Panc1 (cell line): ENCODE data around the gene STARD8. TPM values are rescaled to one million over a fixed set of nuclear protein-coding genes. Genes with fewer than 3 reads are reported as not detected.

Experiments used
- ATAC-seq: fragments of 200-7000 bp; cut with Tn5 transposase; 2 replicates; pipeline ENCODE4 v1.9.1; 2020; ENCODE audit warnings: mild to moderate bottlenecking, moderate library complexity
- BruUV-seq: library from RNA; stranded (reverse); fragments of 400-500 nt; replicated peaks from 2 replicates; lab custom pipeline; 2021; lab: Mats Ljungman, UMichigan
- CTCF ChIA-PET: fragments of 300-600 bp; sonication (Branson Sonifier 250); formaldehyde crosslinking; loops from one replicate; lab custom pipeline; 2022; ENCODE audit warnings: antibody characterized with exemption; lab: Charles Lee
- POLR2A ChIA-PET: fragments of 300-600 bp; sonication (Branson Sonifier 250); formaldehyde crosslinking; loops from one replicate; lab custom pipeline; 2022; ENCODE audit warnings: antibody characterized with exemption; lab: Charles Lee
- DNase-seq: peaks from one replicate; pipeline ENCODE4 v3.0.0-alpha.2; 2010; ENCODE audit warnings: low read depth, low spot score
- H3K27ac ChIP-seq: 2 replicates; pipeline ENCODE4 v1.5.1; 2011; ENCODE audit warnings: mild to moderate bottlenecking, low read length, inconsistent platforms
- H3K27me3 ChIP-seq: fragments of 200-500 bp; sonication (Bioruptor generic); 2 replicates; pipeline ENCODE4 v1.6.0; 2014; ENCODE audit warnings: low read length, inconsistent platforms; ENCODE audit not compliant: control insufficient read depth, insufficient read depth
- H3K36me3 ChIP-seq: fragments of 200-500 bp; sonication (Bioruptor generic); 2 replicates; pipeline ENCODE4 v1.5.1; 2014; ENCODE audit warnings: inconsistent platforms, mild to moderate bottlenecking, low read length, moderate library complexity; ENCODE audit not compliant: control insufficient read depth, insufficient read depth
- H3K4me1 ChIP-seq: 2 replicates; pipeline ENCODE4 v1.5.1; 2011; ENCODE audit warnings: inconsistent platforms, mild to moderate bottlenecking, low read length, moderate library complexity; ENCODE audit not compliant: control insufficient read depth, insufficient read depth
- H3K4me3 ChIP-seq, 2 experiments: 2 replicates each; pipeline ENCODE4 v1.5.1; 2011 to 2012; ENCODE audit warnings: low read depth in 2 of 2, low read length in 2 of 2, mild to moderate bottlenecking in 2 of 2, inconsistent platforms in 1 of 2, moderate library complexity in 1 of 2
- H3K9me3 ChIP-seq: fragments of 200-500 bp; sonication (Bioruptor generic); 2 replicates; pipeline ENCODE4 v1.5.1; 2014; ENCODE audit warnings: low read depth, mild to moderate bottlenecking, inconsistent platforms, low read length, moderate library complexity; ENCODE audit not compliant: control insufficient read depth, insufficient read depth
- POLR2AphosphoS5 ChIP-seq: IDR thresholded peaks from 2 replicates; pipeline ENCODE4 v1.6.1; 2012; ENCODE audit warnings: mild to moderate bottlenecking, low read depth, low read length, moderate library complexity
- SIN3A ChIP-seq: IDR thresholded peaks from 2 replicates; pipeline ENCODE4 v1.6.1; 2012; ENCODE audit warnings: low read depth, mild to moderate bottlenecking, low read length, moderate library complexity, borderline replicate concordance; ENCODE audit not compliant: insufficient read depth
- TCF7L2 ChIP-seq: IDR thresholded peaks from 2 replicates; pipeline ENCODE4 v1.6.1; 2011; ENCODE audit warnings: mild to moderate bottlenecking, low read depth, low read length, inconsistent platforms
- in situ Hi-C: cut with HindIII; loops from 2 replicates; pipeline ENCODE4 v1.10.0; 2016; ENCODE audit warnings: low sequenced_read_pairs, low pct_unique_long_range_greater_than_20kb
- intact Hi-C: fragments of 100-400 bp; cut with micrococcal nuclease; formaldehyde crosslinking; loops from one replicate; pipeline ENCODE4 v1.10.0; 2022; ENCODE audit not compliant: unreplicated experiment
- total RNA-seq: library from RNA; stranded (reverse); gene quantifications from one replicate; pipeline ENCODE4 v1.2.1, GENCODE V29; 2021; ENCODE audit not compliant: unreplicated experiment
- TF ChIP-seq, protein P1 (sequence below), 2 experiments: IDR thresholded peaks; 2 replicates each; pipeline ENCODE4 v1.6.1; 2011 to 2012; ENCODE audit warnings: low read depth in 2 of 2, control low read depth in 1 of 2, low read length in 1 of 2, mild to moderate bottlenecking in 1 of 2, moderate library complexity in 1 of 2; ENCODE audit not compliant: insufficient read depth in 1 of 2
- TF ChIP-seq, protein P2 (sequence below): fragments of 450-650 bp; IDR thresholded peaks from 2 replicates; pipeline ENCODE4 v1.5.1; 2017; ENCODE audit warnings: mild to moderate bottlenecking

The STARD8 gene
- total RNA-seq, 1 experiment from 2014 or later: 4.6 TPM

DNA sequence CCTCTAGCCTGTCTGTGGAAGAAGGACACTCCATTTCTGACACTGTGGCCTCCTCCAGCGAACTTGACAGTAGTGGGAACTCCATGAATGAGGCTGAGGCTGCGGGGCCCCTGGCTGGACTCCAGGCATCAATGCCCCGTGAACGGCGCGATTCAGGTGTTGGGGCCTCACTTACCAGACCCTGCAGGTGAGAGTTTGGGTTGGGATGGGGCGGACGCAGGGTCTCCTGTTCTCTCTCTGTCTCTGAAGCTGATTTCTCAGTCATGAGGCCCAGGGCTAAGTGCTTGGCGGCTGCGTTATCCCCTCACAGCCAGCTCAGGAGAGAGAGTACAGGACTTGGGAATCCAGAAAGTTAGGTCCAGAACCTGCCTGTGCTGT is 71.0 kb downstream of the STARD8 start:
- POLR2A ChIA-PET: no interaction called here
- no peak for ATAC-seq
- intact Hi-C loops: no loop called here

DNA sequence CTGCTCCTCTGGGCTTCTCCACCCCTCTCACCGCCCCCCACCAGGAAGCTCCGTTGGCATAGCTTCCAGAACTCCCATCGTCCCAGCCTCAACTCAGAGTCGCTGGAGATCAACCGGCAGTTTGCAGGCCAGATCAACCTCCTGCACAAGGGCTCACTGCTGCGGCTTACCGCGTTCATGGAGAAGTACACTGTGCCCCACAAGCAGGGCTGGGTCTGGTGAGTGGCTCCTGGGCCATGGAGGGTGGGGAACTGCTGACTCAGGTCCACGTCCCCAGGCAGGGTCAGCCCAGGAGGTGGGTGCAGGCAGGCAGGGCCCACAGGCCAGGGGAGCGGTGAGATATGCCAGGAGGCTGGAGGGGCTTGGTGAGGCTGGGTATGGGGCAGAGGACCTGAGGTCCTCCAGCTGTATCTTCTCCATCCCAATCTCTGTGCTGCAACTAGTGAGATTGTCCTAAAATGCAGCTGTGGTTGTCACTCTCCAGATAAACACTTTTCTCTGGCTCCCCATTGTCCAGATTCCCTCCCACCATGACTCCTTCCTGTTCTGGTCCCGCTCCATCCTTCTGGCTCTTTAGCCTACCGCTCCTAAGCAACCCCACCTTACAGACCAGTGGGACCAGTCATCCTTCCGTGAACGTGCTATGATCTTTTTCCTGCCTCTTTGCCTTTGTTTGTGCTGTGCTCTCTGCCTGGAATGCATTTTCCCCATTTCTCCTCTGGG is 71.9 kb downstream of the STARD8 start:
- no peak for TF ChIP-seq SIN3A
- TF ChIP-seq, protein P1, sequence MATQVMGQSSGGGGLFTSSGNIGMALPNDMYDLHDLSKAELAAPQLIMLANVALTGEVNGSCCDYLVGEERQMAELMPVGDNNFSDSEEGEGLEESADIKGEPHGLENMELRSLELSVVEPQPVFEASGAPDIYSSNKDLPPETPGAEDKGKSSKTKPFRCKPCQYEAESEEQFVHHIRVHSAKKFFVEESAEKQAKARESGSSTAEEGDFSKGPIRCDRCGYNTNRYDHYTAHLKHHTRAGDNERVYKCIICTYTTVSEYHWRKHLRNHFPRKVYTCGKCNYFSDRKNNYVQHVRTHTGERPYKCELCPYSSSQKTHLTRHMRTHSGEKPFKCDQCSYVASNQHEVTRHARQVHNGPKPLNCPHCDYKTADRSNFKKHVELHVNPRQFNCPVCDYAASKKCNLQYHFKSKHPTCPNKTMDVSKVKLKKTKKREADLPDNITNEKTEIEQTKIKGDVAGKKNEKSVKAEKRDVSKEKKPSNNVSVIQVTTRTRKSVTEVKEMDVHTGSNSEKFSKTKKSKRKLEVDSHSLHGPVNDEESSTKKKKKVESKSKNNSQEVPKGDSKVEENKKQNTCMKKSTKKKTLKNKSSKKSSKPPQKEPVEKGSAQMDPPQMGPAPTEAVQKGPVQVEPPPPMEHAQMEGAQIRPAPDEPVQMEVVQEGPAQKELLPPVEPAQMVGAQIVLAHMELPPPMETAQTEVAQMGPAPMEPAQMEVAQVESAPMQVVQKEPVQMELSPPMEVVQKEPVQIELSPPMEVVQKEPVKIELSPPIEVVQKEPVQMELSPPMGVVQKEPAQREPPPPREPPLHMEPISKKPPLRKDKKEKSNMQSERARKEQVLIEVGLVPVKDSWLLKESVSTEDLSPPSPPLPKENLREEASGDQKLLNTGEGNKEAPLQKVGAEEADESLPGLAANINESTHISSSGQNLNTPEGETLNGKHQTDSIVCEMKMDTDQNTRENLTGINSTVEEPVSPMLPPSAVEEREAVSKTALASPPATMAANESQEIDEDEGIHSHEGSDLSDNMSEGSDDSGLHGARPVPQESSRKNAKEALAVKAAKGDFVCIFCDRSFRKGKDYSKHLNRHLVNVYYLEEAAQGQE (IDR thresholded peaks at IDR 0.05; ENCODE audit: insufficient read depth in 1 of 2, low read depth in 2 of 2, low read length in 1 of 2): no peak
- TF ChIP-seq TCF7L2: no peak
- TF ChIP-seq, protein P2, sequence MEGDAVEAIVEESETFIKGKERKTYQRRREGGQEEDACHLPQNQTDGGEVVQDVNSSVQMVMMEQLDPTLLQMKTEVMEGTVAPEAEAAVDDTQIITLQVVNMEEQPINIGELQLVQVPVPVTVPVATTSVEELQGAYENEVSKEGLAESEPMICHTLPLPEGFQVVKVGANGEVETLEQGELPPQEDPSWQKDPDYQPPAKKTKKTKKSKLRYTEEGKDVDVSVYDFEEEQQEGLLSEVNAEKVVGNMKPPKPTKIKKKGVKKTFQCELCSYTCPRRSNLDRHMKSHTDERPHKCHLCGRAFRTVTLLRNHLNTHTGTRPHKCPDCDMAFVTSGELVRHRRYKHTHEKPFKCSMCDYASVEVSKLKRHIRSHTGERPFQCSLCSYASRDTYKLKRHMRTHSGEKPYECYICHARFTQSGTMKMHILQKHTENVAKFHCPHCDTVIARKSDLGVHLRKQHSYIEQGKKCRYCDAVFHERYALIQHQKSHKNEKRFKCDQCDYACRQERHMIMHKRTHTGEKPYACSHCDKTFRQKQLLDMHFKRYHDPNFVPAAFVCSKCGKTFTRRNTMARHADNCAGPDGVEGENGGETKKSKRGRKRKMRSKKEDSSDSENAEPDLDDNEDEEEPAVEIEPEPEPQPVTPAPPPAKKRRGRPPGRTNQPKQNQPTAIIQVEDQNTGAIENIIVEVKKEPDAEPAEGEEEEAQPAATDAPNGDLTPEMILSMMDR: no peak
- no peak for TF ChIP-seq POLR2AphosphoS5
- Histone ChIP-seq H3K4me1 (no peaks in the 10 kb centered on the region), H3K36me3 (no peaks in the 10 kb centered on the region), H3K27ac (no peak overlapping the region), H3K4me3 (no peak overlapping the region), H3K27me3 (no peaks in the 10 kb centered on the region), H3K9me3 (no peaks in the 10 kb centered on the region)
- DNase-seq (no peak), ATAC-seq (no peak)
- intact Hi-C loops (no loop called here), in situ Hi-C loops (no loop called here)
- CTCF ChIA-PET: interaction anchor here (0.7 to 1.1 kb wide), 2 partner anchors 8 to 662 kb away, joined by 3 read pairs; no protein-coding TSS in a partner anchor
- no TSS peak for BruUV-seq
- POLR2A ChIA-PET: interaction anchor here (0.6 kb wide), 1 partner anchor 211 kb away, joined by 6 read pairs; no protein-coding TSS in a partner anchor

More for the DNA sequence above, 71.0 kb downstream of the STARD8 start:
- Histone ChIP-seq H3K27me3 (no peaks in the 10 kb centered on the region), H3K4me1 (no peaks in the 10 kb centered on the region), H3K4me3 (no peak overlapping the region), H3K27ac (no peak overlapping the region), H3K9me3 (no peaks in the 10 kb centered on the region), H3K36me3 (no peaks in the 10 kb centered on the region)
- DNase-seq: no peak
- BruUV-seq: no TSS peak
- in situ Hi-C loops: no loop called here
- CTCF ChIA-PET: interaction anchor here (0.6 kb wide), 1 partner anchor 15 kb away, joined by 6 read pairs; no protein-coding TSS in a partner anchor
- TF ChIP-seq, protein P1 (IDR thresholded peaks at IDR 0.05; ENCODE audit: insufficient read depth in 1 of 2, low read depth in 2 of 2, low read length in 1 of 2): no peak
- no peak for TF ChIP-seq TCF7L2
- TF ChIP-seq, protein P2: no peak
- TF ChIP-seq POLR2AphosphoS5: no peak
- no peak for TF ChIP-seq SIN3A
